ENCODE results near the gene CDC26.
A peak's percentile ranks its signal among the peaks of the same experiment; 100 is the strongest.

The CDC26 gene

GRCh38 chr9:113227436-113227835 is 47.9 kb downstream of the CDC26 start:
- DNase-seq (ENCODE audit: insufficient read length, low spot score) (no peak), FAIRE-seq (no peak)
- TF ChIP-seq POLR2A (IDR thresholded peaks at IDR 0.05; ENCODE audit: low read depth, low read length) (no peak), TAF1 (IDR thresholded peaks at IDR 0.05; ENCODE audit: low read depth, low read length) (no peak), POU2F2 (IDR thresholded peaks at IDR 0.05; ENCODE audit: low read depth, low read length) (no peak), SPI1 (IDR thresholded peaks at IDR 0.05; ENCODE audit: low read depth, low read length) (no peak), PAX5 (IDR thresholded peaks at IDR 0.05; ENCODE audit: insufficient read depth, low read length, severe bottlenecking) (no peak), POLR2AphosphoS5 (IDR thresholded peaks at IDR 0.05; ENCODE audit: low read depth, low read length) (no peak)

GRCh38 chr9:113223963-113224362 is 51.4 kb downstream of the CDC26 start:
- FAIRE-seq, result no peak
- TF ChIP-seq POLR2A (IDR thresholded peaks at IDR 0.05; ENCODE audit: low read depth, low read length) (no peak), TAF1 (IDR thresholded peaks at IDR 0.05; ENCODE audit: low read depth, low read length) (no peak), POLR2AphosphoS5 (IDR thresholded peaks at IDR 0.05; ENCODE audit: low read depth, low read length) (no peak)
- DNase-seq (ENCODE audit: insufficient read length, low spot score), result no peak

GRCh38 chr9:113222482-113222841 is 52.9 kb downstream of the CDC26 start:
- DNase-seq (ENCODE audit: insufficient read length, low spot score) (no peak), FAIRE-seq (no peak)
- TF ChIP-seq POU2F2 (IDR thresholded peaks at IDR 0.05; ENCODE audit: low read depth, low read length), result no peak
- TF ChIP-seq PAX5 (IDR thresholded peaks at IDR 0.05; ENCODE audit: insufficient read depth, low read length, severe bottlenecking), result no peak
- no peak for TF ChIP-seq SPI1 (IDR thresholded peaks at IDR 0.05; ENCODE audit: low read depth, low read length)

- TF ChIP-seq POLR2AphosphoS5 (IDR thresholded peaks at IDR 0.05; ENCODE audit: low read depth, low read length) (no peak), TAF1 (IDR thresholded peaks at IDR 0.05; ENCODE audit: low read depth, low read length) (no peak), POU2F2 (IDR thresholded peaks at IDR 0.05; ENCODE audit: low read depth, low read length) (no peak), SPI1 (IDR thresholded peaks at IDR 0.05; ENCODE audit: low read depth, low read length) (no peak), PAX5 (IDR thresholded peaks at IDR 0.05; ENCODE audit: insufficient read depth, low read length, severe bottlenecking) (no peak), POLR2A (IDR thresholded peaks at IDR 0.05; ENCODE audit: low read depth, low read length) (no peak)
- DNase-seq (ENCODE audit: insufficient read length, low spot score) (no peak), FAIRE-seq (no peak)
Observed at GRCh38 chr9:113221800-113222481, 53.4 kb downstream of the CDC26 start.

GRCh38 chr9:113221003-113221799 is 54.2 kb downstream of the CDC26 start, which contains the start of the genes FKBP15 and SLC31A1:
FKBP15 (minus strand) TSS chr9:113221277; CDS start chr9:113221243, 34 bp downstream.
SLC31A1 (plus strand) TSS chr9:113221544; CDS start chr9:113256149, 34,605 bp downstream.
- TF ChIP-seq SPI1 (IDR thresholded peaks at IDR 0.05; ENCODE audit: low read depth, low read length), result peak; percentile 43
- peak; percentile 56; the same call in 1 of the 2 replicates for TF ChIP-seq POU2F2 (IDR thresholded peaks at IDR 0.05; ENCODE audit: low read depth, low read length)
- peak; percentile 59; the same call in 1 of the 2 replicates for TF ChIP-seq POLR2AphosphoS5 (IDR thresholded peaks at IDR 0.05; ENCODE audit: low read depth, low read length)
- no peak for TF ChIP-seq PAX5 (IDR thresholded peaks at IDR 0.05; ENCODE audit: insufficient read depth, low read length, severe bottlenecking)
- peak; percentile 27; the same call in 1 of the 2 replicates for TF ChIP-seq TAF1 (IDR thresholded peaks at IDR 0.05; ENCODE audit: low read depth, low read length)
- TF ChIP-seq POLR2A (IDR thresholded peaks at IDR 0.05; ENCODE audit: low read depth, low read length), result peak; percentile 37; the same call in 1 of the 2 replicates
- FAIRE-seq, result peak; percentile 94
- DNase-seq (ENCODE audit: insufficient read length, low spot score), result peak; percentile 82

- FAIRE-seq, result peak; percentile 47
- no peak for TF ChIP-seq PAX5 (IDR thresholded peaks at IDR 0.05; ENCODE audit: insufficient read depth, low read length, severe bottlenecking)
- TF ChIP-seq POLR2A (IDR thresholded peaks at IDR 0.05; ENCODE audit: low read depth, low read length), result no peak
- no peak for TF ChIP-seq POLR2AphosphoS5 (IDR thresholded peaks at IDR 0.05; ENCODE audit: low read depth, low read length)
- no peak for TF ChIP-seq SPI1 (IDR thresholded peaks at IDR 0.05; ENCODE audit: low read depth, low read length)
- no peak for TF ChIP-seq POU2F2 (IDR thresholded peaks at IDR 0.05; ENCODE audit: low read depth, low read length)
- TF ChIP-seq TAF1 (IDR thresholded peaks at IDR 0.05; ENCODE audit: low read depth, low read length), result no peak
- no peak for DNase-seq (ENCODE audit: insufficient read length, low spot score)
Observed at GRCh38 chr9:113220467-113221002, 54.8 kb downstream of the CDC26 start.

- DNase-seq (ENCODE audit: insufficient read length, low spot score) (no peak), FAIRE-seq (peak; percentile 85)
- TF ChIP-seq TAF1 (IDR thresholded peaks at IDR 0.05; ENCODE audit: low read depth, low read length) (no peak), POLR2A (IDR thresholded peaks at IDR 0.05; ENCODE audit: low read depth, low read length) (no peak), POU2F2 (IDR thresholded peaks at IDR 0.05; ENCODE audit: low read depth, low read length) (0 out of 2 replicates have a peak, but pooled peaks have one; percentile 34), SPI1 (IDR thresholded peaks at IDR 0.05; ENCODE audit: low read depth, low read length) (peak; percentile 78), POLR2AphosphoS5 (IDR thresholded peaks at IDR 0.05; ENCODE audit: low read depth, low read length) (no peak)
Observed at GRCh38 chr9:113219969-113220368, 55.4 kb downstream of the CDC26 start.

- DNase-seq (ENCODE audit: insufficient read length, low spot score) (no peak), FAIRE-seq (peak; percentile 43)
- TF ChIP-seq SPI1 (IDR thresholded peaks at IDR 0.05; ENCODE audit: low read depth, low read length) (peak; percentile 96), POU2F2 (IDR thresholded peaks at IDR 0.05; ENCODE audit: low read depth, low read length) (no peak)
Observed at GRCh38 chr9:113219186-113219936, 56.0 kb downstream of the CDC26 start.
